ENCODE results near the gene NIPAL3.
"Not testable (repeated sequence)": the region's sequence is repeated elsewhere in the genome, so short reads cannot be mapped to it uniquely, and the experiment has no call there.

Gene NIPAL3

DNA sequence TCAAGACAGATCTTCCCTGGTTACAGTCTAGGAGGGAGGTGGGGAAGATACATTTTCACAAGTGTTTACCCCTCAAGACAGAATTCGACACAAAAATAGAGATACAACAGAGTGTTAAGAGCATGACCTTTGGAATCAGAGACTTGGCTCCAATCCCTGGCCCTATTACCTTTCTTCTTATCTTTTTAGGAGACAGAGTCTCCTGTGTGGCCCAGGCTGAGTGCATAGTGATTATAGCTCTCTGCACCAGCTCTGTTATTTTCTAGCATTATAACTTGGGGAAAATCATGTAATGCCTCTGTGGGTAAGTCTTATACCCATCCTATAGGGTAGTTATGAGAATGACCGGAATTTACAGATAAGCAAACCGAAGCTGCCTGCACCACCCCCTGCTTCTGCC, 9.8 kb downstream of the NIPAL3 start:
- DNase-seq (ENCODE audit: low read depth): no peak

DNA sequence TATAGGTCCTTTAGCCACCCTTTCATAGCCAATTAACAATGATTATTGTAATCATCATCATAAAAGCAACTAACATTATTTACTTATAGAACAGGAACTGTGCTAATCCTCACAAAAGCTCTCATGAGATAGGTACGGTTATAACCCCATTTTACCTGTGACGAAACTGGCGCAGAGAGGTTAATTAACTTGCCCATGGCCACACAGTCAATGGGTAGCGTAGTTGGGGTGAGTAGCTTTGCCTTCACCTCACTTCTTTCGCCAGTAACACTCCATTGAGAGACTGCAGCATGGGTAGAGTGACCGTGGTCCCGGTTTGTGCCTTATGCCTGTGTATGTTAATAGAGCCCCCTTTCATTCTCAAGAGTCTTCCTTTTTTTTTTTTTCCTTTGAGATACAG, 10.3 kb downstream of the NIPAL3 start:
- no peak for DNase-seq (ENCODE audit: low read depth)

DNA sequence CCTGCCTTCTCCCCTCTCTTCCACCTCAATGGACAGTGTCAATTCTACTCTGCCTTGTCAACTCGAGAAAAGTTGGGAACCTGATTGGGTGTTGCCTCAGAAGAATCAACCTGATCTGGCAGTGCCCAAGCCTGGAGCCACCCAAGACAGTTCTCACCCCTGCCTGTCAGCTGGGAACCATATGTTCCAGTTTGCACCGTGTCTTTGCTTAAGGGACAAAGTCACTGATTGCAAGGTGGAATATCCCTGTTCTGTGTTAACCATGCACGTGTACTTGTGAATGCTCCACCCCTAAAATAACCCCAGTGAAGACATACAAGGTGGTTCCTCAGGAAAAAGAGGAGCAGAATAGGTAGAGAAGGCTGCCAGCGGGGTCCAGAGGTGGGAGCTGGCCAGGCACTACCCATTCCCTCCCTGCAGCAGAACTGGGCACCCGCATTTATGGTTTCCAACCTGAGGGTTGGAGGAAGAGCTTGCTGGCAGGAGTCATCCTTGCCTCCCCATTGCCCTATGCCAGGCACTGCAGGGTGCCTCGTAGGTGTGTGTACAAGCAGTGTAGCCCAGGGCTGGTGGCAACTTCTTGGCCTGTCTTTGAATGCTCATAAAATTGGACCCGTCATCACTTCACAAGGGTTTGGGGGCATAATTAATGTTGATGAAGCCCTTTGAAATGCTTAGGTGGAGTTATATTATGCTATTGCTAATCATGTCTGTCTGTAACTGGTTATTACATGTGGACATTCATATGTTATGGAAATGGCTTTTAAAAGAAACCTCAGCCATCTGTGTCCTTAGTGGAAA, 11.3 kb downstream of the NIPAL3 start:
- no peak for DNase-seq (ENCODE audit: low read depth)

DNA sequence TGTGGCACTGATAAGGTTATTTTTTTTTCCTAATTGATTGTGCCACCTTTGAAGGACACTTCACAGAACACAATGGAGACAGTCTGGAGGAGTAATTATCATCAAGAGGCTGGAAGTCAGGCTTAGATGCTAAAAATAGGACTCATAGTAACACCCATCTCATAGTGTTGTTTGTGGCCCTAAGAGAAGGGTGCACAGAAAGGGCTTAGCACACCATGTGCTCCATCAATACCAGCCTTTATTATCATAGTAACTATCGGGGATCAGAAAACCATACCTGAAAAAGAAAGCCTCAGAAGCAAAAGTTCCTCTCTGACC, 11.9 kb downstream of the NIPAL3 start:
- no peak for DNase-seq (ENCODE audit: low read depth)

DNA sequence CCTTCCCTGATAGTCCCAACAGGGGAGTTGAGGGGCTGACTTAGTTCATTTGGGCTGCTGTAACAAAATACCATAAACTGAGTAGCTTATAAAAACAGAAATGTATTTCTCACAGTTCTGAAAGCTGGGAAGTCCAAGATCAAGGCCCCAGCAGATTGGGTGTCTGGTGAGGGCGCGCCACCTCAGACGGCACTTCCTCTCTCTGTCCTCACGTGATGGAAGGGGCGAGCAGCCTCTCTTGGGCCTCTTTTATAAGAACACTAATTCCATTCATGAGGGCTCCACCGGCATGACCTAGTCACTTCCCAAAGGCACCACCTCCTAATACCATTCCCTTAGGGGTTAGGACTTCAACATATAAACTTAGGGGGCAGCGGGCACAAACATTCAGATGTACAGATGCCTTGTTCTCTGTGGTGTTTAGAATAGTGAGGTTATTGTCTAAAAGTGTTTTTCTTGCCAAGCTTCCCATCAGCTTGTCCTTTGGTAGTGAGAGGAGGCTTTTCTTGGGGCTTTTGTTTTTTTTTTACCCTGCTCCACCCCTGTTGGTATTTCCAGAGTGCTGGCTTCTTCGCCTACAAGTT, 20.3 kb downstream of the NIPAL3 start:
- no peak for DNase-seq (ENCODE audit: low read depth)

DNA sequence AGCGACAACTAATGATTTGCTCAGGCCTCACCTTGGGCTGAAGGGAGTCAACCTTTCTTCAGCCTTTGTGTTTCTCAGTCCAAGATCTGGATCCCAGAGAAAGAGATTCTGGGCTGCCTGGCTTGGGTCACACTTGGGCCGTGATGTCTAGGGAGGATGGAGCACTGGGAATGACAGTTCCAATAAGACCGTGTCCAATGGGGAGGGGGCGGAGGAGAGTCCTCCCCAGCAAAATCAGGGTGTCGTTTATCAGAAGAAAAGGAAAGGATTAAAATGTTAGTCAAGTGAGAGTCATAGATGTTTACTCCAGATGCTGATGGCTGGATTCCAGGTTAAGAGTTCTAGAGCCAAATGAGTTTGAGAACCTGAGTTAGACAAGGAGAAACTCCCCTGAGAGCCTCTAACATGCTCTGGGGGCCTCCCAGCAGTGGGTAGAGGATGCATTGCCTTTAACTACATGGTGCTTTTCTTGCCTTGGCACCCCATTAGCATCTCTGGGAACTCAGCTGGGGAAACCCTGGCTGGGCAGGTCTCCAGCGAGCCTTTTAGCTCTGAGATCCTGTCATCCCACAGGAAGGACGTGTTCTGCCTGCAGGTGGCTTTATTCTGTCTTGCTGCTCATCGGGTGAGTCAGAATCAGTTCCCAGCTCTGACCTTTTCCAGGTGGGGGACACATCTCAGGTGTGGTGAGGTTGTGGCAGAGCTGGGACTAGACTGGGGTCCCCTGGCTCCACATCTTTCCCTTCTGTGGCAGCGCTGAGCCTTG, 22.2 kb downstream of the NIPAL3 start:
- no peak for DNase-seq (ENCODE audit: low read depth)

DNA sequence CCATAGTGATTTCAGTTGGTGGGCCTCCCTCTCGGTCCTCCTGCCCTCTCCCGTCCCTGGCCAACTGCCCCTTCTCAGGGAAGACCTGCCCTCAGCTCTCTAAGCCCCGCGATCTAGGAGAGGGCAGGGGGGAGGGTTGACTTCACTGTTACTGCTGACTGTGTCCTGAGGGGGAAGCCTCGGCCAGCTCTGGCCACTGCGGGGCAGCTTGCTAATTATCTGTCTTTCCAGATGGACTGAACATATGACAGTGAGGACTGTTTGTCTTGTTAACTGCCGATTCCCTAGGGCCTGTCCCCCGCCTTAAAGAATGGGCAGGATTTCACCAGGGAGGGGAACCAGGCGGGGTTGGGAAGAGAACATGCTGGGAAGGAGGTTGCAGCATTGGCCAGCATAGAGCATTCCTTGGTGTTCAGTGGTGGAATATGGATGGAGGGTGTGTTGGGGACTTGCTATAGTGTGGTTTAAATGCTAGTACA, 22.9 kb downstream of the NIPAL3 start:
- no peak for DNase-seq (ENCODE audit: low read depth)

DNA sequence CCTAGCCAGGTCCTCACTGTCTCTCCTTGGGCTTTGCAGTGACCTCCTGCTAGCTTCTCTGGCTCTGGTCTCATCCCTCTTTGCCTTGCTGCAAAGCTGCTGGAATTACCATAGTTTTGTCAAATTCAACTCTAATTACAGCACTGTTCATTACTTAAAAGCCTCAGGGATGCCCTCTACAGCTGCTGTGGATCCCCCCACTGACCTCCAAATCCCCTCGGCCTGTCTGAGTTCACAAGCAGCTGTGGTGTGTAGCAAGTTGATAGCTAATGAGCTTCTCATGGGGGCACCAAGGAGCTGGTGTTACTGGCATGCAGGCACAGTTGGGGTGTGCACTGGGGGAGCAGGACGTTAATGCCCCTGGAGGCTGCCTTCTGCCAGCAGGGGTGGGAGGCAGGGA, 24.8 kb downstream of the NIPAL3 start:
- DNase-seq (ENCODE audit: low read depth): no peak

DNA sequence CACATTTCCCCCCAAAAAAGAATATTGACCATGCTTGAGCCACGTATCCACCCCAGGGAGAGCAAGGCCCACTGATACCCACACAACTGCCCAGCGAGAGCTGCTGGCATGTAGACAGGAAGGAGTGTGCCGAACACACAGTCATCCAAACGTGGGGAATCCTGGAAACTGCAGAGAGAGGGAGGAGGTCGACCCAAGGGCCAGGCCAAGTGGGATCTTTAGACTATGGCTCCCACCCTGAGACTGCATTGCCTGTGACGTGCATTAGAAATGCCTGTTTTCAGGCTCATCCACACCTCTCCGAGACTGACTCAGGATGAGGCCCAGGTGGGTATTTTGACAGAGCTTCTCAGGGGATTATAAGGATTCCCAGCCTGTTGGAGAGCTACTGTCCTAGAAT, 25.9 kb downstream of the NIPAL3 start:
- no peak for DNase-seq (ENCODE audit: low read depth)

DNA sequence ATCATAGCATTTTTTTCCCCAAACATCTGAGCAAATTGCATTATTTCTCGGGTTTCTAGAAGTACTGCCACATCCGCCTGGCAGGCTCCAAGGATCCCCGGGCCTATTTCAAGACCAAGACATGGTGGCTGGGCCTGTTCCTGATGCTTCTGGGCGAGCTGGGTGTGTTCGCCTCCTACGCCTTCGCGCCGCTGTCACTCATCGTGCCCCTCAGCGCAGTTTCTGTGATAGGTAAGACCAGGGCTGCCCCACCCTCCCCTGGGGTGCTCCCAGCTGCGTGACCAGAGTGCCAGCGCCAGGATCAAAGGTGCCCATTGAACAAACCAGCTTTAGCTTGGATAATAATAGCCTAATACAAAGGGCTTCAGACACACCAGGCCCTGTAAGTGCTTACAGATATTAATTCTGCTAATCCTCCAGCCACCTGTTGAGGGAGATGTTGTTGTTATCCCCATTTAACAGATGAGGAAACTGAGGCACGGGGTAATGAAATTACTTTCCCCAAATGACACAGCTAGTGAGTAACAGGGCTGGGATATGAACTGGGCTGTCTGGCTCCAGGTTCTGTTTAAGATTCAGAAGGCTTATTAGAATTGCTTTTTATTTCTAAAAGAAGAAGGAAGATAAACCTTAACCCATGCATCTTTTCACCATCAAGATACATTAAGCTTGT, 26.5 kb downstream of the NIPAL3 start:
- DNase-seq (ENCODE audit: low read depth): no peak

DNA sequence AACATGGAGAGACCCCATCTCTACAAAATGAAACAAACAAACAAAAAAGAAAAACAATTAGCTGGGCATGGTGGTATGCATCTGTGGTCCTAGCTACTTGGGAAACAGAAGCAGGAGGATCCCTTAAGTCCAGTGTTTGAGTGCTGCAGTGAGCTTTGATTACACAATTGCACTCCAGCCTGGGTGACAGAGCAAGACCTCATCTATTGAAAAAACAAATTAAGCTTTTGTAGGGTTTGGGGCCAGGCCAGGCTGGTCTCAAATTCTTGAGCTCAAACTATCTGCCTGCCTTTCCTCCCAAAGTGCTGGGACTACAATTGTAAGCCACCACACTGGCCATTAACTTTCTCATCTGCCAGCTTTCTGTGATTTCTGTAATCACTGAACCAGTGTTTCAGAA, 27.2 kb downstream of the NIPAL3 start:
- no peak for DNase-seq (ENCODE audit: low read depth)

DNA sequence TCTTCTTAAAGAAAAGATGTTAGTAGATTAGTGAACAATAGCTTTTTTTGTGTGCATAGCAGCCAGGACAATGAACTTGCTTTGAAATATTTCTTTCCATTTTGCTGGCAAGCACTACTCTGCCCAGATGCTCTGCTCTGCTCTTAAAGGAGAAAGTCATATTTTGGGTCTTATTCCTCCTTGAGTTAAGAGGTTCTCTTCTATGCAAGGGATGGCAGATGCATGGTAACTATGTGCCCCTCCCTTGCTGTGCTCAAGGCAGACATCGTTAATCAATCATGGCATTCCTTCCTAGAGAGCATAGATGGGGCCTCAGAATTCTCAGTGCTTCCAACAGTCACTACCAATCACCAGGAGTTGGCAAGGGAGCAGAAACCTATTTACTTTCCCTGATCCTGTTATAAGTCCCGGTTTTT, 27.6 kb downstream of the NIPAL3 start:
- no peak for DNase-seq (ENCODE audit: low read depth)

DNA sequence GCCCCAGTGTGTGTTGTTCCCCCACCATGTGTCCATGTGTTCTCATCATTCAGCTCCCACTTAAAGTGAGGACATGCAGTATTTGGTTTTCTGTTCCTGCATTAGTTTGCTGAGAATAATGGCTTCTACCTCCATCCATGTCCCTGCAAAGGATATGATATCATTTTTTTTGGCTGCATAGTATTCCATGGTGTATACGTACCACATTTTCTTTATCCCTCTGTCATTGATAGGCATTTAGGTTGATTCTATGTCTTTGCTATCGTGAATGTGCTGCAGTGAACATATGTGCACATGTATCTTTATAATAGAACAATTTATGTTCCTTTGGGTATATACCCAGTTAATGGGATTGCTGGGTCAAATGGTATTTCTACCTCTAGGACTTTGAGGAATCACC, 30.8 kb downstream of the NIPAL3 start:
- not testable (repeated sequence) for DNase-seq (ENCODE audit: low read depth)

DNA sequence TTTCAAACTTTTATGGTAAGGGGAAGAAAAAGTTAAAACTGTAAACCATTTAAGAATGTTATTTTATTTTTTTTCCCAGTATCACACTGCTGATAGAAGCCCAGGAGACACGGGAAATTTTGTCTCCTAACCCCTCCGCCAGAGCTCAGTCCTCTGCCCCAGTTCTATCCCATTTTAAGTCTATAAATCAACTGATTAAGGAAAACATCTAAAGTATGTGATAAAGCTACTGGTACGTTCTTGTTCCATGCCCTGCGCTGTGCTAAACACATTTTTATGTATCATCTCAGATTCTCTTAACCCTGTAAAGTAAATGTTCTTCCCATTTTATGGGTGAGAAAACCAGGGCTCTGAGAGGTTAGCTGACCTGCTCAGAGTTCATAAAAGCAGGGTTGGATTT, 34.7 kb downstream of the NIPAL3 start:
- DNase-seq (ENCODE audit: low read depth): no peak

DNA sequence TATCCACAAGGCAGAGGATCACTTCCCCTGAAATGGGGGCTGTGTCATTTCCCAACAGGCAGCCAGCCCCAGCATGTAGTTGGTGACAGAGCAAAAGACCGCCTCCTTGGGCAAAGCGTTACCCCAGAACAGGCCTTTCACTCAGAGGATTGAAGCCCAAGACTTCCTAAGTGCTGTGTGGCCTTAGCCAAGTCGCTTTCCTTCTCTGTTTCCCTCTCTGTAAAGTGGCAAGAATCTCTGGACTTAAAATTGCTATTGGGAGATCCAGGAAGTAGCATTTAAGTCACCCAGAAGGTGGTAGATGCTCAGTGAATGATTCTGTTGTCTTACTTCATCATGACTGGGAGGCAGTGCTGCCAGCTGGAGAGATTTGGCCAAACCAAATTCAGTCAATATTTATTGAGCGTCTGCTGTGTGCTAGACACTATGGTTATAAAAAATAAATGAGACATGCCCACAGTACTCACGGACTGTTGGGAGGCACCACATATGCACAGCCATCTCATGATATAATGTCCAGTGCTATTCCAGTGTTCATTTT, 35.3 kb downstream of the NIPAL3 start:
- DNase-seq (ENCODE audit: low read depth): no peak

DNA sequence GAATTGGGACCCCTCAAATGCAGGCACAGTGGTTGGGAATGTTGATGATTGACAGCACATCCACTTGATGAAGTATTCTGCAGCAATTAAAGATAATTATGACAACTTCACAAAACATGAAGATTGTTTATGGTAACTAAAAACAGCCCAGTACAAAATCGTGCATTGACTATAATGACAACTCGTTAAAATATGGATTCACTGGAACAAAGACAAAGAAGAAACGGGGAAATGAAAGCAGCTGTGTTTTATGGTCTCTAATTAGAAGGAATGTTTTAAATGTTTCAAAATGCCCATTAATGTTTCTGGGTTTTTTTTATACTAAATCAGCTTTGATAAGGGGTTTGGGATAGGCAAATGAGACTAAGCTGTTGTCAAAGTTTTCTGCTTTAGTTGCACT, 36.1 kb downstream of the NIPAL3 start:
- DNase-seq (ENCODE audit: low read depth): no peak

DNA sequence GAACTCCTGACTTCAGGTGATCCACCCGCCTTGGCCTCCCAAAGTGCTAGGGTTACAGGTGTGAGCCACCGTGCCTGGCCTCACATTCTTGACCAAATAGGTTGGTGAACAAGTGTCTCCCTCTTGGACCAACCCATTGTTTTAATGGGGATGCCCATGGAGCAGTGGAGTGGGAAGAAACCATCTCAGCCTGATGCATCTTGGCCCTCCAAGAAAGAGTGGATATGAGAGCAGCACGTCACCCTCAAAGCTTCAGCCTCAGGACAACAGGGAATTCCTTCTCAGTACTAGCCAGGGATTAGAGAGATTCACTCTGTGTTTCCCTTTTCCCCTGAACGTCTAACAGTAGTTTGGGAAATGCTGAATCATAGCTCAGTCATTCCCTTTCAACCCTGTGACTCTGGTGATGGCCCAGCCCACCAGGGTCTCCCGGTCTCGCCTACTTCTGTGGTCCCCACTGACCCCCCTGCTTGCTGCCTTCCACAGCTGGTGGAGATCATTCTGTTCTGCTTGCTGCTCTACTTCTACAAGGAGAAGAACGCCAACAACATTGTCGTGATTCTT, 37.4 kb downstream of the NIPAL3 start:
- no peak for DNase-seq (ENCODE audit: low read depth)

DNA sequence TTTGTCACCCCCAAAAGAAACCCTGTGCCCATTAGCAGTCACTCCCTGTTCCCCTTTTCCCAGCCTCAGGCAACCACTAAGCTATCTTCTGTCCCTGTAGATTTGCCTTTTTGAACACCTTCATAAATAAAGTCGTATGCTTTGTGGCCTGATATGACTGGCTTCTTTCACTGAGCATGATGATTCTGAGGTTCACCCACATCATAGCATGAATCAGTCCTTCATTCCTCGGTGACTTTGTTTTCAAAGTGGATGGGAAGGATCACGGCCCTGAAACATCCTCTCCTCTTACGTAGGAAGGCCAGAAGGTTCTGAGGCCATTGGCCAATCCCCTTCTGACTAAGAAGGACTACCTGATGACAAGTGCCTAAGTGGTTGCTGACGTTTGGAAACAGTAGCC, 39.1 kb downstream of the NIPAL3 start:
- no peak for DNase-seq (ENCODE audit: low read depth)

DNA sequence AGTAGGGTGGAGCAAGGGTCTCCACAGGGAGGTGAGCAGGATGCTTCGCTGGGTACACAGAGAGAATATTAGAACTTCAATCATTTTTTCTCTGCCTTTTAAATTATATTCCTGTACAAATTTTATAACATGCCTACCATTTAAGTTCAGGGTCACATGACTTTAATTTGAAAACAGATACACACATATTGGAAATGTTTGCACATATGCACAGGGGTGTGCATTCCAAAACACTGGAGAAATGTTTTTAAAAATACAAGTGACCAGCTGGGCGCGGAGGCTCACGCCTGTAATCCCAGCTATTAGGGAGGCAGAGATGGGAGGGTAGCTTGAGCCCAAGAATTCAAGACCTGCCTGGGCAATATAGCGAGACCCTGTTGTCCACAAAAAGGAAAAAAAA, 39.7 kb downstream of the NIPAL3 start:
- DNase-seq (ENCODE audit: low read depth): no peak

DNA sequence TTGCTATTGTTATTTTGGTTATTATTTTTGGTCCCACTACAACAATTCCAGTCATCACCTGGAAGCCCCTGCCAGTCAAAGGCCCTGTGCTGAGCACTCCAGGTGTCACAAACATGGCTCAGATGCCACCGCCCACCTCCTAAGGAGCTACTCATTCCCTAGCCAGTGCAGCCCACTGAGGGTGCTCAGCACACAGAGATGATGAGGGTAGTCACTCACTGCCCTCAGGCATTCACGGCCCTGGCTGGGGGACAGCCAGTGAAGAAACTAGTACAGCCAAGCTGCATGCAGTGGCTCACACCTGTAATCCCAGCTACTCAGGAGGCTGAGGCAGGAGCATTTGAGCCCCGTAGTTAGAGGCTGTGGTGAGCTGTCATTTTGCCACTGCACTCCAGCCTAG, 42.3 kb downstream of the NIPAL3 start:
- no peak for DNase-seq (ENCODE audit: low read depth)

DNA sequence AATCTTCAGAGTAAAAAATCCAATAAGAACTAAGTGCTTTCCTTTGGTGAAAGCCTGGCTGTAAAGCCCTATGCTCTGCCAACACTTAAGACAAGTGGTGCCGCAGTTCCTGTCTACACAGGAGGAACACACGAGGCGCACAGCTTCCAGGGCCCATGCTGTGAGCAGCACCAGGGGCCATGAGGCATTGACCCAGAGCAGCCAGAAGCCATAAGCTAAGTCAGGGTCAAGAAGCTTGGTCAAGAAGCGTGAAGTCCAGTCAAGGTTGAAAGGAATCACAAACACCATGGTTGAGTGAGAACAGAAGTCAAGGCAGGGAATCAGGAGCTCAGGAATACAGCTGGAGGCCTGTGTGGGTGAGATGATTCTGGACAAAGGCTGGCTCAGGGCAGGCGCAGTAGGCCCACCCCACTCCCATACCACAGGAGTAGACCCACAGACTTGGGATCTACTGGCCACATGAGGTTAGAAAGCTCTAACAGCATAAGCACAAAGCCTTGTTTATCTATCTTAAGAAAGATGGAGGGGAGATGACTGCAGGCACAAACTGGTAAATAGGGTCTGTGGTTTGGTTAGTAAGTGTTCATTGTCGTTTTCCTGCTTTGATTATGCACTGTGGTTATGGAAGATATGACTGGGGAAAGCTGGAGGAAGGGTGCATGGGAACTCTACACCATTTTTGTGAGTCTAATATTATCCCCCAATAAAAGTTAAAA, 44.1 kb downstream of the NIPAL3 start:
- DNase-seq (ENCODE audit: low read depth): no peak
